Stimulated activated naive B cell treated with anti-CD40 and anti-IgM and Interleukin-4, amounts not matched to agents 10 μg/mL and 1 μg/mL and 100 μg/mL, for 72 hours (primary cell): ENCODE results near the gene CASP12.

Experiments used
- ATAC-seq, 2 donors: fragments of 150-1000 bp; cut with Tn5 transposase; replicated peaks; 2 replicates each; pipeline ENCODE4 v1.10.0; 2021; ENCODE audit warnings: moderate library complexity in 1 of 2
- DNase-seq: peaks from one replicate; pipeline ENCODE4 v3.0.0; 2021
- H3K27ac Mint-ChIP-seq: one replicate; pipeline ENCODE4 v1.8.0; 2022; ENCODE audit warnings: mild to moderate bottlenecking, mixed read lengths
- H3K27me3 Mint-ChIP-seq, 2 donors: one replicate each; pipeline ENCODE4 v1.8.0; 2022; ENCODE audit warnings: mixed read lengths in 2 of 2
- H3K36me3 Mint-ChIP-seq, 2 donors: one replicate each; pipeline ENCODE4 v1.8.0; 2022; ENCODE audit warnings: mixed read lengths in 2 of 2, mild to moderate bottlenecking in 1 of 2
- H3K4me1 Mint-ChIP-seq, 2 donors: one replicate each; pipeline ENCODE4 v1.8.0; 2022; ENCODE audit warnings: mixed read lengths in 2 of 2, mild to moderate bottlenecking in 1 of 2
- H3K4me3 Mint-ChIP-seq, 2 donors: one replicate each; pipeline ENCODE4 v1.8.0; 2022; ENCODE audit warnings: mild to moderate bottlenecking in 2 of 2, mixed read lengths in 2 of 2, moderate library complexity in 1 of 2
- H3K9me3 Mint-ChIP-seq, 2 donors: one replicate each; pipeline ENCODE4 v1.8.0; 2022; ENCODE audit warnings: mixed read lengths in 2 of 2, mild to moderate bottlenecking in 1 of 2

Gene CASP12

GRCh38 chr11:104837969-104838639 is 60.2 kb downstream of the CASP12 start:
- Mint-ChIP-seq H3K27ac (no peak overlapping the region), H3K4me1 (peaks cover 10 to 28% of the 10 kb centered on the region in 2 donors), H3K4me3 (no peak overlapping the region), H3K27me3 (no peaks in the 10 kb centered on the region), H3K36me3 (peaks cover 0 to 4% of the 10 kb centered on the region in 2 donors), H3K9me3 (peaks cover 9 to 12% of the 10 kb centered on the region in 2 donors)
- no peak for DNase-seq
- ATAC-seq: peak; percentile 84 to 92

GRCh38 chr11:104836691-104837090 is 61.6 kb downstream of the CASP12 start:
- DNase-seq: no peak
- H3K27me3 Mint-ChIP-seq: no peaks in the 10 kb centered on the region
- peaks cover 10 to 27% of the 10 kb centered on the region in 2 donors for H3K4me1 Mint-ChIP-seq
- H3K27ac Mint-ChIP-seq: no peak overlapping the region
- no peak for ATAC-seq
- no peak overlapping the region for H3K4me3 Mint-ChIP-seq
- H3K36me3 Mint-ChIP-seq: peaks cover 0 to 4% of the 10 kb centered on the region in 2 donors
- H3K9me3 Mint-ChIP-seq: peaks cover 10 to 12% of the 10 kb centered on the region in 2 donors
